NCI-H1417 (cell line): Measurements from ENCODE around the gene ZNF19.
A peak's percentile ranks its signal among the peaks of the same experiment; 100 is the strongest.

Experiments
- DNase-seq, 3 experiments: peaks; one replicate each; lab custom pipeline; 2025; lab: John Stamatoyannopoulos, UW

The ZNF19 gene

DNA sequence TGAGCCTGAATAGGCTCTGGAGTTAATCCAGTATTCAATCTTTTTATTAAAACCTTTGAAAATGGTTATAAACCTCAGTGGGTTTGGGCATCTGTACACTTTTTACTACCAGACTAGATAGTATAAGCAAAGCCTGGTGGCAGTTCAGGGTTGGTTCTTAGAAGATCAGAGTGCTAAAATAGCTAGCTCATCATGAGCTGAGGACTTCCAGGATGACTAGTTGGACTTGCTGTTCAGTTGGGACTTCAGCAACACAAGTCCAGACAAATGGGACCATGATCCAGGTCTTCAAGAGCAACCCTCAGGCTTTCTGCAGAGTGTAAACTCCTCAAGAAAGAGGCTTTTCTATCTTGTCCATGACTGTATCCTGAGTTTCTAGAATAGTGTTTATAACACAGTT lies 1.2 kb upstream of the ZNF19 start:
- DNase-seq: no peak

DNA sequence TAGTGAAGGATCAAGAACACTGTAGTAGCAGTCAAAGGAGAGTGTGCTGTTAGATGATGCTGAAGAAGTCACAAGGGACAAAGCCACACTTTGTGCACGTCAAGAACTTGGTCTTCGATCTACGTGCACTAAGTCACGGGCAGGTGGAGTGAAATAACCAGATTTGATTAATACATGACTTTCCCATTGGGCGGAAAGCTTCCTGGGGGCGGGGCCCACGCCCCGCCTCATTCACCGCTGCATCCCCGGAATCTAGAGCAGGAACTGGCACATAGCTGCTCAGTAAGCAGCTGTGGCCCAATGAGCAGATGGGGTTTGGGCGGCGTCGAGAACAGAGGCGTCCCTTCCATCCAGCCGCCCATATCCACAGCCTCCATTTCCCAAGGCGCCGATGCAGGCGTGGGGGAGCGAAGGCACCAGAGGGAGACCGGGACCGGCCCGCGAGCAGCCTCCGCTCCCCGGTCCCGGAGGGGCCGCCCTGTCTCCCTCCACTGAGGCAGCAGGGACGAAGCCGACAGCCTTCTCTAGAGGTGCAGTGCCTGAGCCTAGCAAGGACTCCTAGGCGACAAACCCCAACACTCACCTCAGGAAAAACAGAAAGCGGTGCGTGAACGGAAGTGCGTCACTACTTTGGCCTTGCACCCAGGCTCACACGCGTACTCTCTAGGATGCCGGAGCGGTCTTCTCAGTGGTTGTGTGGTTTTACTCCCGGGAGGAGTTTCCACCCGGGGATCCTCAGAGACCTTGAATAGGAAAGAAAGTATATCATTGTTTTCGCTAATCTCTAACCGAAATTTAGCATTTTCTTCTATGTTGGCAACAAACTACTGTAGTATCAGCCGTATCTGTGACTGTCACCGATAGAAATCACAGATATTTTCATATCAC lies 4.9 kb downstream of the ZNF19 start:
- DNase-seq: peak; percentile 78 to 93 (median 80)

DNA sequence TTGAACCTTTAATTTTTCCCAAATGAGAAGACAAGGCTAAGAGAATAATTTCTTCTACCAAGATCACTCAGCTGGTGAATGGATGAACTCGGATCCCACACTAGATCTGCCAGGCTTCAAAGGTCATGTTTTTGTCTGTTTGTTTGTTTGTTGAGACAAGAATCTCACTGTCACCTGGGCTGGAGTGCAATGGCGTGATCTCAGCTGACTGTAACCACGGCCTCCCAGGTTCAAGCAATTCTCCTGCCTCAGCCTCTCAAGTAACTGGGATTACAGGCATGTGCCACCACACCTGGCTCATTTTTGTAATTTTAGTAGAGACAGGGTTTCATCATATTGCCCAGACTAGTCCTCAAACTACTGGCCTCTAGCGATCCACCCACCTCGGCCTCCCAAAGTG lies 6.6 kb downstream of the ZNF19 start:
- no peak for DNase-seq

DNA sequence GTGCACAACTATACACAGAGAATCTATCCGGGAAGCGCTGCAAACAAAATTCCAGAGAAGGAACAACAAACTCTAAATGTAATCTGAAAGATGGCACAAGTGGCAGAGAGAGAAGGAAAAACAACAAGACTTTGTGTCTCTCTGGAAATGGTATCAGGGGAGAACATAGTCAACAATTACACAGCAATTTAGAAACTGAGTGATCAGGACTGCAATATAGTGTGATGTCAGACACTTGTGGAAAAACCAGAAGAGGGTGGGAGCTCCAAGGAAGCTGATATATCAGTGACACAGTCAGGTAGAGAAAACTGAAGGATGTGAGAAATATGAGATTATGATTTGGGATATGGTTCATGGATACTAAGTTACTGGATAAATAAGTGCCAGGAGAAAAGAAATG lies 8.2 kb downstream of the ZNF19 start:
- no peak for DNase-seq

DNA sequence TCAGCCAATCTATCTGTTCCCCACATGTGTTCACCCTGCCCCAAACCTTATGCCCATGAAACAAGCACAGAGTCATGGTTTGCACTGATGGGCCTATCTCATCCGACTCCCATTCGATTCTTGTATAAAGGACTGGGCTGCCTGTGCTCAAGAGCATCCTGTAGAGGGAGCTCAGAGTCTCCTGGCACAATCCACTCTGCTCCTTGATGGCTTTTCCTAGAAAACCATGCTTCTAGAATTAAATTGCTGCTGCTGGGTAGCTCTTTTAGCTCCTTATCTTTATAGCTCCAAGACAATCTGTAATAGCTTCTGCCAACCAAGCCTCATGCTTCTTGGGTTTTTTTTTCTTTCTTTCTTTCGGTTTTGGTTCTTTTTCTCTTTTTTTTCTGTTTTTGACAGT lies 9.7 kb downstream of the ZNF19 start:
- DNase-seq: peak in 1 of 3 experiments; percentile 27

DNA sequence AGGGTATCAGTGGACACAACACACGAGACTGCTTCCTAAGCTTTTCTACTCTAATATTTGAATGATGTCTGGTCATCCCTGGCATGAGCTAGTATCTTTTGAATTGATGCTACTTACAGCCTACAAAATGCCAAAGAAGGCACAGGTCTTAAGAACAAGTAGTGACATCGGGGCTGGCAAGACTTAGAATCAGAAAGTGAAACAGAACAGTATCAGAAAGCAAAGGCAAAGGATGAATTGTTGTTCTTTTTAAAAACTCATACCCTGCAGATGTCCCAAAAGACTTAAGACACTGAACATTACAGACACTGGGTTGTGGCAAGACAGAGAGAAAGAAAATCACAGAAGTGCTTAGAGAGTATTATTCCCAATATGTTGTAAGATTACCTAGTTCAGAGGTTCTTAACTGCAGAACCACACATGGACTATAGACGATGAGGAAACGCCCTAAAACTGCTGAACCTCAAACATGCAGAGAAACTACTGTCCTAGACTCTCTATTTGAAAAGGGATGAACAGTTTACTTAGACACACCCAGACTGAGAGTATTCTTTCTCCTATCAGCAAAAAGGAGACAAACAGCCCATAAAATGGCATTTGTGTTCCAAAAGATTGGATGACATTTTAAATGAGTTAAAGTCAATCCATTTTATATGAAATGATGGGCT lies 12.5 kb downstream of the ZNF19 start:
- no peak for DNase-seq

DNA sequence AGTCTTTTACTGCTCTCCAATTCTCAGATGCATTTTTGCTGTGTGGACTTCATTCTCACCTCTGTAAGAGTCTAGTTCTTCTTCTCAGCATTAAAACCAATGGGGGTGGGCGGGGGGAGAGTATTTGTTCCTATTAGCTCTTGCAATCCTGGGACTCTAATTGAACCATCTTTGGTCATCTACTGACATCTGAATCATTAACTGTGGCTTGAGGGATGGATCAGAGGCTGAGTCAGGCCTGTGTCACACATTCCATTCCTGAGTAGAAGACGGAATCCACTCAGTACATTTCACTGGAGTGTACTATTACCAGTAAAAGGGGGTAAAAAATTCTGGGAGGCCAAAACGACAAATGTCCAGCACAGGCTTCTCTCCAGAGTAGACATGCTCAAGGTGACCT lies 14.3 kb downstream of the ZNF19 start:
- no peak for DNase-seq

DNA sequence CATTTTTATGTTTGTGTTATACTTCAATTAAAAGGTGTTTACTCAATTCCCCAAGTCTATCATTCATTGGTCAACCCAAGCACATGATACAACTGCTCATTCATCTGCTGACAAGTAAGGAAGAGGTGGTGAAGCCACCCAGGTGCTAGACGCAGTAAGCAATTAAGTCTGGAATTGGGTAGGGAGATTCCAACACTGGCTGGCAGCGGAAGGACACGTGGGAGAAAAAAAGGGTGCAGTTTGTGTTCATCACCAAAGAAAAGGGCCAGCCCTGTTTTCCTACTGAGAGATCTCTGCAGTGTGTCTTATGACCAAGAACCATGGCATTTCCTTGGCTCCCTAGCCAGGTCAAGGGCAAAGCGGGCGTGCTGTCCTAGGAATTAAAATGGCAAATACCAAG lies 15.2 kb downstream of the ZNF19 start:
- DNase-seq: no peak

DNA sequence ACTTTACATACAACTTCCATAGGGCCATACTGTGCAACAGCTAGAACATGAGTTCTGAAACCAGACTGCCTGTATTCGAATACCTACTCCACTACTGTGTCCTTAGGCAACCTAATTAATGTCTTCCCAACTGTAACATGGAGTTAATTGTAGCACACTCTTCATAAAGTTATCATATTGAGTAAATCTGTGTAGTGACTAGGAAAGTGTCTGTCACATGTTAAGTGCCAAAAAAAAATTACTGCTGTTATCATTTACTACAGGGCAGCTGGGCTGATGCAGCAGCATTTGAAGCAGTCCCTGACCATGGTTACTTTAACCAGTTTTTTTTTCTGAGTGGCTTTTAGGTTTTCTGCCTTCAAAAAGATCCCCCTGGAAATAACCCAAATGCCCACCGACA lies 16.2 kb downstream of the ZNF19 start:
- DNase-seq: no peak

DNA sequence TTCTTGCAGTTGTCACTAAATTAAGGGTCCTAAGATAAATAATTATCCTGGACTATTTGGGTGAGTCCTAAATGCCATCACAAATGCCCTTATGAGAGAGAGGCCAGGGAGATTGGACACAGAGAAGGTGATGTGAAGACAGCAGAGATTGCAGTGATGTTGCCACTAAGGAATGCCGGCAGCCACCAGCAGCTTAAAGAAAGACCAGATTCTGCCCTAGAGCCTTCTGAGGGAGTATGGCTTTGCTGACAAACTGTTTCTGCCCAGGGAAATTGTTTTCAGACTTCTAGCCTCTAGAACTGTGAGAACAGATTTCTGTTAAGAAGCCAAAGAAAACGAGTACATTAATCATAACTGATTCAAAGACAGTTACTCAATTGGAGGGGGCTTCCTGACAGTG lies 17.1 kb downstream of the ZNF19 start:
- DNase-seq: no peak

DNA sequence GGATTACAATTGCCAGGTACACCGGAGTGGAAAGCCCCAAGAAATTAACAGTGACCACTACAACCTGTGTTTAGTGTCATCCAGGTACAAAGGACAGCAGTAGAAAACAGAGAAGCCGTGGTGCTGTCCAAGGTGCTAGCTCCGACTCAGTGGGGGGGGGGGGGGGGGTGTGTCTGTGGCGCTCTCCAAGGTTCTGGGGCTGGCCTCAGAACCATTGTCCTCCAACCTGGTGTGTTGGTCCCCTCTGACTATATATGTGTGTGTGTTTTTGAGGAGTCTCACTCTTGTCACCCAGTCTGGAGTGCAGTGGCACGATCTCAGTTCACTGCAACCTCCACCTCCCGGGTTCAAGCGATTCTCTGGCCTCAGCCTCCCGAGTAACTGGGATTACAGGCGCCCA lies 21.3 kb downstream of the ZNF19 start:
- DNase-seq: no peak

DNA sequence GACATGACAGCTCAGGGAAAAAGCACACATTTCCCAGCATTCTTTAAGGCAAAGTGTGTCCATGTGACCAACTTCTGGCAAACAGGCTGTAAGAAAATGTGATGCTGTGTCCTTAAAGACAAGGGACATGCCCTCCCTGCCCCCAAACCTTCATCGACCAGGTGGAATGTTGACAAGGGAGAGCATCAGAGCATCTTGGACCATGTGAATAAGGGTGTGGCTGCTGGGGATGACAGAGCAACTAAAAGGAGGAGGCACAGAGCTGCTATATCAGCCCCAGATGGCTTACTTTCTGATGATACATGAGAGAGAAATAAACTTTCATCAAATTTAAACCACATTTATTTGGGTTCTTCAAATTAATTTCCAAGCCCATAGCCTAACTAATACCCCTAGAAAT lies 24.9 kb downstream of the ZNF19 start:
- DNase-seq: no peak

DNA sequence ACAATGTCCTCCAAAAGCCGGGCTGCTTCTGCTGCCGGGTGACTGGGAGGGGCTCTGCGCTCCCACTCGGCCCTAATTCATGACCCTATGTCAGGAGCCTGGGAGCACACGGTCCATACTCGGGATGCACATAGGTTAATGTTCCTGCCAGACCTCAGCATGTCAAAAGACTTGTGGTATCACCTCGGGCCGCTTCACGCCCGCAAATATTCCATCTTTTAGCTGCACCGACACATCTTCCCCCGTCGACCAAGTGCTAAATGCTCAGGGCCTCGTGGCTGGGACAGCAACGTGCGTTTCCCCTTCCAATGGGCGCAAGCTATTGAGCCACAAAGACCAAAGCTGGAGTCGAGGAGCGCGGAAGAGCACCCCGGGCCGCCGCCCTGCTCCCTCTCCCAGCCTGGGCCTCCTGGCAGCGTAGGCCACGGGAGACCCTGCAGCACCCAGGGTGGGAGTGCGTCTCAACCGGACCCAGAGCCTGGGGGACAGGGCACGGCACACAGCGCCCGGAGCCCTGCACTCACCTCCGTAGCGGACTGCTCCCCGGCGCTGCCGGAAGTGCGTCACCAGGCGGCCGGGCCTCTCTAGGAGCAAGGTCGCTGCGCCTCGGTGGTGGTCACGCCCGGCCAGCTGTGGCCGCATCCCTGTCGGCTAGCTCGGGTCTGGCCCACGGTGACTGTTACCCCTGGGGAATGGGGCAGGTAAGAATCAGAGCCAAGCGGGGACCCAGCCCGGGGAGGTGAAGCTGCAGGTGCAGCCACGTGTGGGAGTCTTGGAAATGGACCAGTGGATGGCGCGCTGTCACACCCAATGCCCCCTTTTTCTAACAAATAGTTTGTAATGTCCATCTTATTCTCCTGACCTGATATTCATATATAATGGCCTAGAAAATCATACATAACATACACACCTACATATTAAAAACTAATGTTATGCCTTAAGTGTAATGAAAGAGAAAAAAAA lies 27.2 kb downstream of the ZNF19 start, which contains the start of gene ZNF23:
Gene ZNF23 (minus strand): TSS at position 562 of the 963 bp plus-strand sequence. CDS start 5,451 bp downstream, outside the sequence.
- peak; percentile 61 to 79 (median 76) for DNase-seq

DNA sequence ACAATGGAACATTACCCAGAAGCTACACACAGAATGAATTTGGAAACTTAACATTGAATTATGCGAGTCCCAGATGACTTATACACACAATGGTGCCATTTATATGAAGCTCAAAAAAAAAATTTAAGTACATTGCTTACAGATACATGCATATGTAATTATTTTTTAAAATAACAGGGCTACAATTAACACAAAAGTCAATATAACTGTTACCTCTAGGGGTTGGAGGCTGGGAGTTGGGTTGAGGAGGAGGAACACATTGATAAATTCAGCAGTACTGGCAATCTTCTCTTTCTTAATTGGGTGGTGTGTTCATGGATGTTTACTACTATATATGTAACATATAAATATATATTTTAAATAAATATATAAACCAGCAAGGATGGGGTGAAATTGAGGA lies 28.2 kb downstream of the ZNF19 start:
- DNase-seq: no peak

DNA sequence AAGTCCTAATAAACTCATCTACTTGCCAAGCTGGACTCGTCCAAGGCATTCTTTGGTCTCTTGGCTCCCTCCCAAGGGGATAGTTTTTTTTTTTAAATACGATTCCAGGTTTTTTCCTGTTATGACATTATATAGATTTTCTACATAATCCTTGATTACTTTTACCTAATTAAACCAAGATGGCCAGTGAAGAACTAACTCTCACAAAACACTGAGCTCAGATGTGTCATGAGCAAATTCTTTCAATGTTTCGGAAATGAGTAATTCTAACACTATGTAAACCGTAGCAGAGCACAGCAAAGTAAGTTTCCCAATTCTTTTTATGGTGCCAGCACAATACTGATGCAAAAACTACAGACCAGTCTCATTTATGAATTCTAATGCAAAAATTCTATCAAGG lies 28.9 kb downstream of the ZNF19 start:
- no peak for DNase-seq

DNA sequence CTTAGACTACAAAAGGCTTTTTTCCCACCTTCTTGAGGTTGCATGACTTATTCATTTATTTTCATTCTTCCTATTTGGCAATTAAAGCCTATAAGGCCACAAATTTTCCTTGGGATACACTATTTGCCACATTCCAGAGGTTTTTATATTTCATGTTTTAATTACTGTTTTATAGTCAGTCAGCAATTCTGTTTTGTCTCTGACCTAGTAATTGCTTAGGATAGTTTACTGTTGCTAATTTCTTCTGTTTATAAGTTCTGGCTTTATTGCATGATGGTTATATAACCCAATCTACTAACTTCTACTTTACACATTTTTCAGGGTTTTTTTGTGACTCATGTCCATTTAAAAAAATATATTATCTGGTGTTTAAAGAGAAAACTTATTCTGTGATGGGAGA lies 29.6 kb downstream of the ZNF19 start:
- DNase-seq: no peak

DNA sequence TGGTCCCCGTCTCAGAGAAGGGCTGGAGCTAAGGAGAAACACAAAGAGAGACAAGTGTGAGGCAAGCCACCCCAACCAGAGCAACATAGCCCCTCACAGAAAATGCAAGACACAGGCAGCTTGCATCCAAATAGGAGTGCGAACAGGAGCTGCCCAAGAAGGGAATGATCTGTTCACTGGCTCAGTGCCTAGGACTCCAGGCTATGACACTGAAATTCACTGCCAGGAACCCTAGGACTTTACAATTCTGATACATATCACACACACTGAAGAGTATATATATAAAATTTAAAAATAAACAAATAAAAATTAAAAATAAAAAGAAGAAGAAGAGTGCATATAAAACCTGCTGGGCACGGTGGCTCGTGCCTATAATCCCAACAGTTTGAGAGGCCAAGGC lies 32.3 kb downstream of the ZNF19 start:
- DNase-seq: no peak

DNA sequence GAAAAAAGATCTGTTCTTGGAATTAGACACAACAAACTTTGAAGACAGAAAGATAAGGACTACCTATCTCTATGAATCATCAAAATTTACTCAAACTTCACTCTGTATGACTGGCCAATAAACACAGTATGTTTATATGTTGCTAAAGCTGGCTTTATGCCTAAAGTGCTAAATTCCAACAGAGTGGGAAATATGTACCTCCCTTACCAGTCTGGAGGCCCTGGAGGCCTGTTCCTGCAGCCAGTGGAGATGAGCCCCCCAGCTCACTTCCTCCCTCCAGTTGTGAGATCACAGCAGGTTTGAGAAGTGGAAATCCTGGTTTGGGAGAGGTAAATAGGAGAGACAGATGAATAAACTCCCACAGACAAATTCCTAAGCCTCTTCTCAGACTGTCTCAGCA lies 36.1 kb downstream of the ZNF19 start:
- DNase-seq: no peak

DNA sequence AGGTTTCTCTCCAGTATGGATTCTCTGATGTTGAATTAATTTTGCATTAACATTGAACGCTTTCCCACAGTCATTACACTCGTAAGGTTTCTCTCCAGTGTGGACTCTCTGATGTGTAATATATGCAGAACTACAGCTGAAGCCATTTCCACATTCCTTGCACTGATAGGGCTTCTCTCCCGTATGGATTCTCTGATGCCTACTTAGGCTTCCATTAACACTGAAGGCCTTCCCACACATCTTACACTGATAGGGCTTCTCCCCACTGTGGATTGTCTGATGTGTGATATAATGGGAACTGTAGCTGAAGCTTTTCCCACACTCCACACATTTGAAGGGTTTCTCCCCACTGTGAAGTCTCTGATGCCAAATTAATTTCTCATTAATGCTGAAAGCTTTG lies 40.1 kb downstream of the ZNF19 start:
- peak in 1 of 3 experiments; percentile 3 for DNase-seq

DNA sequence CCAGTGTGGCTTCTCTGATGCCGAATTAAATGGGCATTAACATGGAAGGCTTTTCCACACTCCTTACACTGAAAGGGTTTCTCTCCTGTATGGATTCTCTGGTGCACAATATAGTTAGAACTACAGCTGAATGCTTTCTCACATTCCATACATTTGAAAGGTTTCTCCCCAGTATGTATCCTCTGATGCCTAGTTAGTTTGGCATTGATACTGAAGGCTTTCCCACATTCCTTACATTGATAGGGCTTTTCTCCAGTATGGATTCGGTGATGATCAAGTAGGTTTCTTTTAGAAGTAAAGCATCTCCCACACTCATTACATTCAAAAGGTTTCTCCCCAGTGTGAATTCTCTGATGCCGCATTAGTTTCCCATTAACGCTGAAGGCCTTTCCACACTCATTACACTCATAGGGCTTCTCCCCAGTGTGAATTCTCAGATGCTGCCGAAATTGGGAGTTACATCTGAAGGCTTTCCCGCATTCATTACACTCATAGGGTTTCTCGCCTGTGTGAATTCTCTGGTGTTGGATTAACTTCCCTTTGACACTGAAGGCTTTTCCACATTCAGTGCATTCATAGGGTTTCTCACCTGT lies 40.8 kb downstream of the ZNF19 start:
- no peak for DNase-seq

DNA sequence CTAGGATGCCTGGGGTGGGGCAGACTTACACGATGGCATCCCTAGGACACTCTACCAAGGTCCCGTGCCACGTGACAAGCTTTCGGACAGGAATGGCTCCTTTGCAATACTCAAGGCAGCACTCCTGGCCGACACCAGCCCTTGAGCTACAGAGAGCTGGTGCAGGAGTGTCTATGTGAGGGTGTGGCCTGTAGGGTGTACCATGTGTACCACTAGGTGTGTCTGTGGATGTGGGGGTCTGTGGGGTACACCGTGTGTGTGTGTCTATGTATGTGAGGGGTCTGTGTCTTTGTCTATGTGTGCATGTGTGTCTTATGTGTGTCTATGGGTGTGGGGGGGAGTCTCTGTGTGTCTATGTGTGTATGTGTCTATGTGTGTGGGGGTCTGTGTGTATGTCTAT lies 45.4 kb downstream of the ZNF19 start:
- DNase-seq: no peak

DNA sequence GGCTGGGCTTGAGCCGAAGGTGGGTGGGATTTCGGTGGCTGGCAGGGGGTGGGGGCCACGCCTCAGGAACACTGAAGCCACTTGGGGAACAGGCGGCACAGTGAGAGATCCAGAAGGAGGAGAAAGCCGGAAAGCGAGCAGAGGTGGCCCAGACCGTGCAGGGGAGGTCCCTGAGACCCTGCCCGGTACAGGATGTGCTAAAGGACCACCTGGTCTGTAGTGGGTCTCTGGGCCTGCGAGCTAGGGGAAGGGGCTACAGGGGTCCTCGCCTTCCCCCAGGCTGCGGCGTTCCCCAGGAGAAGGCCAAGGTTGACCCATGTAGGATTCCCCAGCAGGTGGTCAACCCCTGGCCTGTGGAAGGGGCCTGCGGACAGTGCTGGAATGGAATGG lies 47.1 kb downstream of the ZNF19 start, which contains the start of gene TLE7:
Gene TLE7 (minus strand): TSS at position 4 of the 390 bp plus-strand sequence. CDS start 8,730 bp downstream, outside the sequence.
- DNase-seq: no peak
